IMR-90 (cell line): Measurements from ENCODE around the gene ADGRG1. TPM values are rescaled to one million over a fixed set of nuclear protein-coding genes. Genes with fewer than 3 reads are reported as not detected.

ENCODE experiments used
- ATAC-seq: fragments of 200-7000 bp; cut with Tn5 transposase; 2 replicates; pipeline ENCODE4 v1.9.1; 2020; ENCODE audit warnings: low read depth, mild to moderate bottlenecking, moderate library complexity
- BruUV-seq: library from RNA; stranded (reverse); fragments of 400-500 nt; replicated peaks from 2 replicates; lab custom pipeline; 2021; lab: Mats Ljungman, UMichigan
- CTCF ChIA-PET: fragments of 300-600 bp; formaldehyde crosslinking; extraction: SDS; loops from one replicate; lab custom pipeline; 2021; ENCODE audit warnings: antibody characterized with exemption; lab: Yijun Ruan, JAX
- POLR2A ChIA-PET: fragments of 300-600 bp; sonication (Branson Sonifier 250); formaldehyde crosslinking; loops from one replicate; lab custom pipeline; 2022; ENCODE audit warnings: antibody characterized with exemption; ENCODE audit not compliant: unreplicated experiment; lab: Charles Lee
- DNase-seq: peaks from one replicate; pipeline ENCODE4 v3.0.0; 2013
- H2AFZ ChIP-seq: replicated peaks from 2 replicates; pipeline ENCODE3; 2013; ENCODE audit warnings: low read length, mild to moderate bottlenecking; ENCODE audit not compliant: poor library complexity
- H2AK5ac ChIP-seq: 2 replicates; pipeline ENCODE4 v1.6.1; 2013; ENCODE audit warnings: low read depth, low read length, inconsistent platforms
- H2AK9ac ChIP-seq: replicated peaks from 2 replicates; pipeline ENCODE3; 2013; ENCODE audit warnings: mild to moderate bottlenecking, low read depth, low read length, moderate library complexity; ENCODE audit not compliant: poor library complexity
- H2BK120ac ChIP-seq: 2 replicates; pipeline ENCODE4 v1.6.1; 2013; ENCODE audit warnings: low read depth, low read length, inconsistent platforms
- H2BK15ac ChIP-seq: 3 replicates; pipeline ENCODE4 v1.6.1; 2013; ENCODE audit warnings: low read depth, low read length, inconsistent platforms
- H2BK20ac ChIP-seq: 2 replicates; pipeline ENCODE4 v1.6.1; 2013; ENCODE audit warnings: low read depth, mild to moderate bottlenecking, inconsistent platforms, low read length, moderate library complexity
- H2BK5ac ChIP-seq: 2 replicates; pipeline ENCODE4 v1.6.1; 2013; ENCODE audit warnings: mild to moderate bottlenecking, low read depth, low read length, inconsistent platforms; ENCODE audit not compliant: poor library complexity, severe bottlenecking
- H3K14ac ChIP-seq: replicated peaks from 2 replicates; pipeline ENCODE4 v1.6.1; 2013; ENCODE audit warnings: low read depth, low read length, inconsistent platforms
- H3K18ac ChIP-seq: 2 replicates; pipeline ENCODE4 v1.6.1; 2013; ENCODE audit warnings: low read depth, low read length, control low read depth
- H3K23ac ChIP-seq: 2 replicates; pipeline ENCODE4 v1.6.1; 2013; ENCODE audit warnings: low read depth, low read length, inconsistent platforms
- H3K27ac ChIP-seq: 2 replicates; pipeline ENCODE4 v1.5.1; 2013; ENCODE audit warnings: mild to moderate bottlenecking, control low read depth, low read length; ENCODE audit not compliant: insufficient read depth
- H3K27me3 ChIP-seq: 2 replicates; pipeline ENCODE4 v1.6.1; 2013; ENCODE audit warnings: low read length; ENCODE audit not compliant: control insufficient read depth, insufficient read depth
- H3K36me3 ChIP-seq: 2 replicates; pipeline ENCODE4 v1.6.1; 2013; ENCODE audit warnings: low read length, mixed read lengths; ENCODE audit not compliant: control insufficient read depth, insufficient read depth
- H3K4ac ChIP-seq: 2 replicates; pipeline ENCODE4 v1.6.1; 2013; ENCODE audit warnings: low read depth, low read length, inconsistent platforms
- H3K4me1 ChIP-seq: 2 replicates; pipeline ENCODE4 v1.6.1; 2013; ENCODE audit warnings: low read length, mixed read lengths; ENCODE audit not compliant: control insufficient read depth, insufficient read depth
- H3K4me2 ChIP-seq: 2 replicates; pipeline ENCODE4 v1.6.1; 2013; ENCODE audit warnings: low read depth, mild to moderate bottlenecking, control low read depth, low read length, moderate library complexity
- H3K4me3 ChIP-seq: 2 replicates; pipeline ENCODE4 v1.5.1; 2013; ENCODE audit warnings: low read depth, mild to moderate bottlenecking, control low read depth, low read length, moderate library complexity; ENCODE audit not compliant: insufficient read depth
- H3K56ac ChIP-seq: 2 replicates; pipeline ENCODE4 v1.6.1; 2013; ENCODE audit warnings: low read length, inconsistent platforms; ENCODE audit not compliant: insufficient read depth; ENCODE audit errors: extremely low read depth
- H3K79me1 ChIP-seq, 2 experiments: 2 replicates each; pipeline ENCODE4 v1.6.1; 2013; ENCODE audit warnings: low read length in 2 of 2, inconsistent platforms in 1 of 2, low read depth in 1 of 2
- H3K9ac ChIP-seq: 2 replicates; pipeline ENCODE4 v1.6.1; 2013; ENCODE audit warnings: low read depth, low read length, control low read depth
- H3K9me1 ChIP-seq: 2 replicates; pipeline ENCODE4 v1.6.1; 2013; ENCODE audit warnings: low read length, inconsistent platforms; ENCODE audit not compliant: insufficient read depth
- H3K9me3 ChIP-seq: 2 replicates; pipeline ENCODE4 v1.6.1; 2013; ENCODE audit warnings: low read length; ENCODE audit not compliant: control insufficient read depth, insufficient read depth
- H4K20me1 ChIP-seq: 2 replicates; pipeline ENCODE4 v1.6.1; 2013; ENCODE audit warnings: low read length, inconsistent platforms; ENCODE audit not compliant: insufficient read depth
- H4K5ac ChIP-seq: 2 replicates; pipeline ENCODE4 v1.6.1; 2013; ENCODE audit warnings: mild to moderate bottlenecking, low read depth, low read length, control low read depth
- H4K8ac ChIP-seq, 2 experiments: 2 replicates each; pipeline ENCODE4 v1.6.1; 2013; ENCODE audit warnings: low read depth in 2 of 2, low read length in 2 of 2, control low read depth in 1 of 2, inconsistent platforms in 1 of 2
- H4K91ac ChIP-seq: 2 replicates; pipeline ENCODE4 v1.6.1; 2013; ENCODE audit warnings: low read depth, low read length, inconsistent platforms; ENCODE audit not compliant: insufficient read depth
- BHLHE40 ChIP-seq: fragments of 150-350 bp; IDR thresholded peaks from 2 replicates; pipeline ENCODE4 v1.6.1; 2016; ENCODE audit warnings: mild to moderate bottlenecking, low read depth, low read length
- CEBPB ChIP-seq: IDR thresholded peaks from 2 replicates; pipeline ENCODE4 v1.6.1; 2012; ENCODE audit warnings: low read depth, low read length, improper control_type of control experiment
- FOS ChIP-seq: fragments of 150-350 bp; IDR thresholded peaks from 2 replicates; pipeline ENCODE4 v1.6.1; 2016; ENCODE audit warnings: low read depth, low read length
- MAZ ChIP-seq: IDR thresholded peaks from 2 replicates; pipeline ENCODE4 v1.6.1; 2012; ENCODE audit warnings: low read depth, mild to moderate bottlenecking, low read length, improper control_type of control experiment, moderate library complexity, borderline replicate concordance
- RAD21 ChIP-seq: IDR thresholded peaks from 2 replicates; pipeline ENCODE4 v1.6.1; 2012; ENCODE audit warnings: low read length, improper control_type of control experiment
- RCOR1 ChIP-seq: IDR thresholded peaks from 2 replicates; pipeline ENCODE4 v1.6.1; 2012; ENCODE audit warnings: mild to moderate bottlenecking, low read length, improper control_type of control experiment; ENCODE audit not compliant: insufficient replicate concordance
- RFX5 ChIP-seq: IDR thresholded peaks from 2 replicates; pipeline ENCODE4 v1.8.0; 2012; ENCODE audit warnings: low read depth, mild to moderate bottlenecking, low read length, moderate library complexity
- WGBS, 2 experiments: methylation state at CpG; one replicate each; pipeline versions ENCODE4 v1.1.5 to v1.1.7; 2013; ENCODE audit warnings: missing lambda C conversion rate in 2 of 2; ENCODE audit not compliant: insufficient read length in 1 of 2; ENCODE audit errors: extremely low coverage in 2 of 2; 5-methylcytosine and 5-hydroxymethylcytosine counted together
- dilution Hi-C: fragments of 300-500 bp; cut with HindIII; formaldehyde crosslinking; loops from one replicate; pipeline ENCODE4 v1.14.3; 2018; ENCODE audit warnings: low sequenced_read_pairs; ENCODE audit not compliant: unreplicated experiment
- in situ Hi-C: fragments of 300-500 bp; cut with MboI; formaldehyde crosslinking; loops from 3 replicates; pipeline ENCODE4 v1.14.3; 2019; ENCODE audit warnings: low sequenced_read_pairs, inconsistent platforms, mixed read lengths
- intact Hi-C: fragments of 100-400 bp; cut with micrococcal nuclease; formaldehyde crosslinking; loops from 2 replicates; pipeline ENCODE4 v1.10.0; 2022
- polyA plus RNA-seq, 3 experiments: library from polyadenylated mRNA; depleted of rRNA; stranded (reverse); fragments of >200 nt; gene quantifications; 2 replicates each; pipeline ENCODE4 v1.2.3, GENCODE V29; 2012; ENCODE audit warnings: low replicate concordance in 1 of 3
- total RNA-seq: library from RNA; depleted of rRNA; stranded (reverse); fragments of >200 nt; gene quantifications from 2 replicates; pipeline ENCODE4 v1.2.3, GENCODE V29; 2012
- TF ChIP-seq, protein P1 (sequence below): conservative IDR thresholded peaks from 2 replicates; pipeline ENCODE4 v1.5.1; 2012; ENCODE audit warnings: mild to moderate bottlenecking, low read depth, low read length, improper control_type of control experiment
- TF ChIP-seq, protein P2 (sequence below): fragments of 150-350 bp; IDR thresholded peaks from 2 replicates; pipeline ENCODE4 v1.6.1; 2017; ENCODE audit warnings: mild to moderate bottlenecking, antibody characterized with exemption, low read length, low read depth
- TF ChIP-seq, protein P3 (sequence below): fragments of 150-350 bp; IDR thresholded peaks from 2 replicates; pipeline ENCODE4 v1.6.1; 2016; ENCODE audit warnings: low read depth, mild to moderate bottlenecking, low read length, moderate library complexity, borderline replicate concordance

Gene ADGRG1
- total and polyA plus RNA-seq, 2 of the 4 experiments (the other 2 are of a cell fraction) = 0.90 to 8.4 TPM

DNA sequence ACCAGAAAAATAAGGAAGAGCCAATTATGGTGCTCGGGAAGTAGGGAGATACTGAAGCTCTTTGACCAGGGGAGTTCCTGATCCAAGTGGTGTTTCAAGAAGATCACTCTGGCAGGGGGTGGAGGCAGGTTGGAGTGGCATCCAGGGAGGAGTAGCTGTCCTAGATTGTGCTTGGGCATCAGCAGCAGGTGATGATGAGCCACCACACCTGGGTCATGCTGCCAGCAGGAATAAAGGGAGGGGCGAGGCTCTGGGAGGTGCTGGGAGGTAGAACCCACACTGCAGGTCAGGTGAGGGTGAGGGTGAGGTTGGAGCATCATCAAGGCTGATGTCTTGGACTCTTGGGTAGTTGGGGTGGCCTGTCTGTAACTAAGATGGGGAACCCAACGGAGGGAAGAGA, 35.4 kb upstream of the ADGRG1 start:
- H3K4me3 ChIP-seq = no peak overlapping the region
- no peak overlapping the region for H3K27ac ChIP-seq
- no peak overlapping the region for H3K56ac ChIP-seq
- no peak overlapping the region for H2AFZ ChIP-seq
- H4K91ac ChIP-seq = no peak overlapping the region; the same call in 1 of the 2 replicates
- H3K4ac ChIP-seq = no peak overlapping the region
- no peak overlapping the region for H3K14ac ChIP-seq
- no TSS peak for BruUV-seq
- H3K27me3 ChIP-seq = 0 out of 2 replicates have a peak, but pooled peaks cover 3% of the 10 kb centered on the region
- no peak overlapping the region for H2BK5ac ChIP-seq
- H3K23ac ChIP-seq = no peak overlapping the region
- DNase-seq = no peak
- H2BK20ac ChIP-seq = no peak overlapping the region
- peaks cover 3% of the 10 kb centered on the region; the same call in 1 of the 2 replicates for H4K20me1 ChIP-seq
- TF ChIP-seq MAZ (no peak), FOS (no peak), RCOR1 (no peak), RAD21 (no peak), CEBPB (no peak), BHLHE40 (no peak), RFX5 (no peak)
- TF ChIP-seq, protein P1, sequence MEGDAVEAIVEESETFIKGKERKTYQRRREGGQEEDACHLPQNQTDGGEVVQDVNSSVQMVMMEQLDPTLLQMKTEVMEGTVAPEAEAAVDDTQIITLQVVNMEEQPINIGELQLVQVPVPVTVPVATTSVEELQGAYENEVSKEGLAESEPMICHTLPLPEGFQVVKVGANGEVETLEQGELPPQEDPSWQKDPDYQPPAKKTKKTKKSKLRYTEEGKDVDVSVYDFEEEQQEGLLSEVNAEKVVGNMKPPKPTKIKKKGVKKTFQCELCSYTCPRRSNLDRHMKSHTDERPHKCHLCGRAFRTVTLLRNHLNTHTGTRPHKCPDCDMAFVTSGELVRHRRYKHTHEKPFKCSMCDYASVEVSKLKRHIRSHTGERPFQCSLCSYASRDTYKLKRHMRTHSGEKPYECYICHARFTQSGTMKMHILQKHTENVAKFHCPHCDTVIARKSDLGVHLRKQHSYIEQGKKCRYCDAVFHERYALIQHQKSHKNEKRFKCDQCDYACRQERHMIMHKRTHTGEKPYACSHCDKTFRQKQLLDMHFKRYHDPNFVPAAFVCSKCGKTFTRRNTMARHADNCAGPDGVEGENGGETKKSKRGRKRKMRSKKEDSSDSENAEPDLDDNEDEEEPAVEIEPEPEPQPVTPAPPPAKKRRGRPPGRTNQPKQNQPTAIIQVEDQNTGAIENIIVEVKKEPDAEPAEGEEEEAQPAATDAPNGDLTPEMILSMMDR = no peak
- TF ChIP-seq, protein P2, sequence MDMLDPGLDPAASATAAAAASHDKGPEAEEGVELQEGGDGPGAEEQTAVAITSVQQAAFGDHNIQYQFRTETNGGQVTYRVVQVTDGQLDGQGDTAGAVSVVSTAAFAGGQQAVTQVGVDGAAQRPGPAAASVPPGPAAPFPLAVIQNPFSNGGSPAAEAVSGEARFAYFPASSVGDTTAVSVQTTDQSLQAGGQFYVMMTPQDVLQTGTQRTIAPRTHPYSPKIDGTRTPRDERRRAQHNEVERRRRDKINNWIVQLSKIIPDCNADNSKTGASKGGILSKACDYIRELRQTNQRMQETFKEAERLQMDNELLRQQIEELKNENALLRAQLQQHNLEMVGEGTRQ = no peak
- TF ChIP-seq, protein P3, sequence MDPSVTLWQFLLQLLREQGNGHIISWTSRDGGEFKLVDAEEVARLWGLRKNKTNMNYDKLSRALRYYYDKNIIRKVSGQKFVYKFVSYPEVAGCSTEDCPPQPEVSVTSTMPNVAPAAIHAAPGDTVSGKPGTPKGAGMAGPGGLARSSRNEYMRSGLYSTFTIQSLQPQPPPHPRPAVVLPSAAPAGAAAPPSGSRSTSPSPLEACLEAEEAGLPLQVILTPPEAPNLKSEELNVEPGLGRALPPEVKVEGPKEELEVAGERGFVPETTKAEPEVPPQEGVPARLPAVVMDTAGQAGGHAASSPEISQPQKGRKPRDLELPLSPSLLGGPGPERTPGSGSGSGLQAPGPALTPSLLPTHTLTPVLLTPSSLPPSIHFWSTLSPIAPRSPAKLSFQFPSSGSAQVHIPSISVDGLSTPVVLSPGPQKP = no peak
- dilution Hi-C loops = no loop called here
- H3K9me1 ChIP-seq = peaks cover 14% of the 10 kb centered on the region
- no peak overlapping the region for H2BK15ac ChIP-seq
- H3K4me1 ChIP-seq = peaks cover 8% of the 10 kb centered on the region
- in situ Hi-C loops = no loop called here
- no peaks in the 10 kb centered on the region for H3K79me1 ChIP-seq
- intact Hi-C loops = loop anchor here (5.0 to 10.0 kb wide), 3 partner anchors 144 to 409 kb away; partner anchors contain the start of genes KATNB1, USB1 and ZNF319
- H4K8ac ChIP-seq = no peak overlapping the region
- H2AK9ac ChIP-seq = no peak overlapping the region
- no peak overlapping the region for H4K5ac ChIP-seq
- POLR2A ChIA-PET = no interaction called here
- H2BK120ac ChIP-seq = no peak overlapping the region
- H3K9me3 ChIP-seq = 0 out of 2 replicates have a peak, but pooled peaks cover 3% of the 10 kb centered on the region
- 78% methylated on average over 1 of the region's 3 CpGs; no CpG with 5 or more reads in 1 of the 2 experiments for WGBS, 2 experiments
- H3K4me2 ChIP-seq = no peak overlapping the region
- H3K36me3 ChIP-seq = no peaks in the 10 kb centered on the region
- ATAC-seq = no peak
- CTCF ChIA-PET = interaction anchor here (1.5 kb wide), 1 partner anchor 313 kb away, joined by 4 read pairs; no protein-coding TSS in a partner anchor
- no peak overlapping the region for H3K9ac ChIP-seq
- no peak overlapping the region for H3K18ac ChIP-seq
- H2AK5ac ChIP-seq = 0 out of 2 replicates have a peak overlapping the region, but pooled peaks have one; percentile 60
